Measurements from ENCODE around the gene CD2AP. TPM values are rescaled to one million over a fixed set of nuclear protein-coding genes. Genes with fewer than 3 reads are reported as not detected.

Gene CD2AP
- total RNA-seq, 1 donor from 2014 or later: 27.5 TPM

- intact Hi-C loops (cut with DNase I): no loop called here
- ATAC-seq (no peak), DNase-seq (ENCODE audit: low spot score) (no peak)
Measured at GRCh38 chr6:47485491-47486135, 8.0 kb downstream of the CD2AP start.

DNA sequence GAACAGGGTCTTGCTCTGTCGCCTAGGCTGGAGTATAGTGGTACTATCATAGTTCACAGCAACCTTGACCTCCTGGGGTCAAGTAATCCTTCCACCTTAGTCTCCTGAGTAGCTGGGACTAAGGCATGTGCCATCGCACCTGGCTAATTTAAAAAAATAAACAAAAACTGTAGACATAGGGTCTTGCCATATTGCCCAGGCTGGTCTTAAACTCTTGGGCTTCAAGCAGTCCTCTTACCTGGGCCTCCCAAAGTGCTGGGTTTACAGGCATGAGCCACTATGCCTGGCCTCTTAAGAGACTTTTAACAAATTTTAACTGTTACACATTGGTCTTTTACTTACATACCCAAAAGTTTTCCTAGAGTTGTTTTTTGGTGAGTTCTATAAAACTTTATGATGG lies 12.4 kb downstream of the CD2AP start:
- intact Hi-C loops (cut with DNase I): no loop called here
- no peak for ATAC-seq

DNA sequence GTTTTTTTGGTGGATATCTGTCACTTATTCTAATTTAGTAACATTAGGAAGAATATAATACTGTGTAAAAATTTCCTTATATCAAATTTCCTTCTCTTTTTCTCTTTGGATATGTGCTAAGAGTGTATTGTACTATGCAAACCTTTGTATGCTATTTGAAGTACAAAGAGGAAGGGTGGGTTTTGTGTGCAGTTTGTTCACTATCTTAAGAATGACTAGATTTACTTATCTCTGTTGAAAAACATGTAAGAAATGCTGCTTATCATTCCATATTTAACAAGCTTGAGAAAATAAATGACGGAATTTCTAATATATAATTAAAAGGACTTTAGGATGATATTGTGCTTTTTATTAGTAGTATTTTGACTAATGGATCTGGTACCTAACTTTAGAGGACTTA lies 13.1 kb downstream of the CD2AP start:
- no peak for DNase-seq (ENCODE audit: low spot score)
- no peak for ATAC-seq
- intact Hi-C loops (cut with DNase I): no loop called here

More for the DNA sequence above, 12.4 kb downstream of the CD2AP start:
- no peak for DNase-seq (ENCODE audit: low spot score)

- DNase-seq (ENCODE audit: low spot score): no peak
- ATAC-seq: no peak
- intact Hi-C loops (cut with DNase I): no loop called here
Measured at GRCh38 chr6:47492355-47492754, 14.8 kb downstream of the CD2AP start.

DNA sequence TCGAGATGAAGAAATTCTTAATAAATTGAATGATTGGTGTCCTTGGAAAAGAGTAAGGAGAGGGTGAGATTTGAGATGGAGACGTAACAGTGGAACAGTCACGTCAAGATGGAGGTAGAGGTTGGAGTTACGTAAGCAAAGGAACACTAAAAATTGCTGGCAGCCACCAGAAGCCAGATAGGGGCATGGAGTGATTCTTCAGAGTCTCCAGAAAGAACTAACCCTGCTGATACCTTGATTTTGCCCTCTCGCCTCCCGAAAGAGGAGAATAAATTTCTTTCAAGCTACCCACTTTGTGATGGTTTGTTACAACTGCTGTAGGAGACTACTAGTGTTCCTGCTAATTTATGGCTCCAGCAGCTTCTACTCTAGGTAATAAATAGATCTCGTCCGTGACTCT lies 17.6 kb downstream of the CD2AP start:
- ATAC-seq (no peak), DNase-seq (ENCODE audit: low spot score) (no peak)
- intact Hi-C loops (cut with DNase I): no loop called here

GRCh38 chr6:47495954-47496545 lies 18.5 kb downstream of the CD2AP start:
- no peak for ATAC-seq
- no peak for DNase-seq (ENCODE audit: low spot score)
- intact Hi-C loops (cut with DNase I): no loop called here

- intact Hi-C loops (cut with DNase I): no loop called here
Measured at GRCh38 chr6:47496935-47497579, 19.5 kb downstream of the CD2AP start.

DNA sequence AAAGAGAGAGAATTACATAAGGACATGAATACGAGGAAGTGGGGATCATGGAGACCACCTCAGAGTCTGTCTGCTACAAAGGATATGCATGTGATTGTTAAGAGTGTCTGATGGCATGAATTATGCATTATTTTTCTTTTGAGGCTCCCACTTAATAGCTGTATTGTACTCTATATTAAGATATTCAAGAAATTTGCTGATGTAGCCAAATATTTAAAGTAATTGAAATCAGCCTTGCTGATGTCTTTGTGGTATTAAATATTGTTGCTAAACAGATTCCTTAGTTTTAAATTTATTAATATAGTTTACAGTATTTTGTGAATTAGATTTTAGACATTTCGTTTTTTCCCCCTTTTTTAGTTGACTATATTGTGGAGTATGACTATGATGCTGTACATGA lies 25.3 kb downstream of the CD2AP start:
- DNase-seq (ENCODE audit: low spot score): no peak
- intact Hi-C loops (cut with DNase I): no loop called here
- no peak for ATAC-seq

More at GRCh38 chr6:47496935-47497579, 19.5 kb downstream of the CD2AP start:
- no peak for ATAC-seq
- DNase-seq (ENCODE audit: low spot score): no peak

DNA sequence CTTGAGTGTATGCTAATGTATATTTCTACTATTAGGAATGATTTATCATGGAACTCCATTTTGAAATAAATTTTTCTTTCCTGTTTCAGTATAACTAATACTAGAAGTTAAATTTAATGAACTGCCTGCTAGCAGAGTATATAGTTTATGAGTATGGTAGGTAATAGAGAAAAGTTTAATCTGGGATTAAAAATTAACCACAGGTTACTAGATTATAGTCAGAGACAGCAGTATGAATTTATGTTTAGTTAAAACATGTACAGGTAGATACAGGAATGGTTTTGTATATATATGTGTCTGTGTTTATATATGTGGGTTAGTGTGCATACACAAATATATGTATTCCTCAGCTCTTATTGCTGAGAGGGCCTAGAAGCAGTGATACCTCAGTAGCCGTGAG lies 32.3 kb downstream of the CD2AP start:
- DNase-seq (ENCODE audit: low spot score) (no peak), ATAC-seq (no peak)
- intact Hi-C loops (cut with DNase I): no loop called here

- ATAC-seq: no peak
Measured at GRCh38 chr6:47512872-47513271, 35.3 kb downstream of the CD2AP start.

DNA sequence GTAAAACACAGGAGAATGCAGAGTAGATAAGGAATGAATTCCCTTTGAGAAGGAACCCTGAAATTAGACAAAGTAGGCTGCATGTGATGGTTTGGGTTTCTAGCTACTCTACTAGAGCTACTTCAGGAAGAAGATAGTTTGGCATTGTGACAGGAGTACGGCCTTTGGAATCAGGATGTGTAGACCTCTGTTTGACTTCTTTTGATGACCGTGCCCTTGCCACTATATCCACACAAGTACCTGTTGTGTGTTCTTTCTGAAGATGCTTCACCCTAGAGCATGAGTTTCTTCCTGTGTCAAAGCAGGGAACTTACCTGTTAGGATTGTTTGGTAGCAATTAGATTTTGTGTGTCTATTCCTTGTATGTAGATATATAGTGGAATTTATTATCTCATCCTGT lies 41.7 kb downstream of the CD2AP start:
- DNase-seq (ENCODE audit: low spot score) (no peak), ATAC-seq (no peak)
- intact Hi-C loops (cut with DNase I): no loop called here

More at GRCh38 chr6:47512872-47513271, 35.3 kb downstream of the CD2AP start:
- intact Hi-C loops (cut with DNase I): no loop called here
- no peak for DNase-seq (ENCODE audit: low spot score)

- intact Hi-C loops (cut with DNase I): no loop called here
- no peak for DNase-seq (ENCODE audit: low spot score)
- no peak for ATAC-seq
Measured at GRCh38 chr6:47520282-47520681, 42.7 kb downstream of the CD2AP start.

GRCh38 chr6:47521961-47522360 lies 44.4 kb downstream of the CD2AP start:
- no peak for ATAC-seq
- intact Hi-C loops (cut with DNase I): no loop called here
- DNase-seq (ENCODE audit: low spot score): no peak

DNA sequence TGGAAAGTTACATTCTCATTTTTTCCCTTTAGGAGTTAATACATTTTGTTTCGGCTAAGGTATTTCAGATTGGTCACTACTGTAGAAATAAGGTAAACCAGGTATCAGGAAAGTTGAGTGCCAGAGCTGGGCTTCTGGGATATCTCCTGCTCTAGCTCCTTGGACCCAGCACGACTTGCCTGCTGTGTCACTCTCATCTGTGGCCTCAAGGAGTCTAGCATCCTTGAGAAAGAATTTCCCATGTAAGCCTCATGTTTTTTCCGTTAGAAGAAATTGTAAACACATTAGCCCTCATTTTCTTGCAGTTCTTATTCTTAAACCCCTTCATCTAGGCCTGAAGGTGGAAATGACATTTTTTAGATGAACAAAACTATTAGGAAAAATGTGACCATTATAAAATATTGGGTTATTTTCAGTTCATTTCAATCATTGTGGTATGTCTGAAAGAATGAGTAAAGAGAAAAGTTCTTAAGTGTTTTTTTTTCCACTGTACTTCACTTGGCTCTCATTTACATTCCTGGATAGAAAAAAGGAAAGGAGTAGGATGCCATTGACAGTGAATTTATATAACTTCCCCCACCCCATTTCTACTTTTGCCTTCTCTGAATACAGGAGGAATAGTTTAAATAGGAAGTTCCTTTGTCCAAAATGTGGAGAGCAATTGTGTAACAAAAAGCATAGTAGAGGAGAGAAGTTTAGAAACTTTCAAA lies 46.7 kb downstream of the CD2AP start:
- intact Hi-C loops (cut with DNase I): no loop called here
- DNase-seq (ENCODE audit: low spot score) (no peak), ATAC-seq (no peak)

DNA sequence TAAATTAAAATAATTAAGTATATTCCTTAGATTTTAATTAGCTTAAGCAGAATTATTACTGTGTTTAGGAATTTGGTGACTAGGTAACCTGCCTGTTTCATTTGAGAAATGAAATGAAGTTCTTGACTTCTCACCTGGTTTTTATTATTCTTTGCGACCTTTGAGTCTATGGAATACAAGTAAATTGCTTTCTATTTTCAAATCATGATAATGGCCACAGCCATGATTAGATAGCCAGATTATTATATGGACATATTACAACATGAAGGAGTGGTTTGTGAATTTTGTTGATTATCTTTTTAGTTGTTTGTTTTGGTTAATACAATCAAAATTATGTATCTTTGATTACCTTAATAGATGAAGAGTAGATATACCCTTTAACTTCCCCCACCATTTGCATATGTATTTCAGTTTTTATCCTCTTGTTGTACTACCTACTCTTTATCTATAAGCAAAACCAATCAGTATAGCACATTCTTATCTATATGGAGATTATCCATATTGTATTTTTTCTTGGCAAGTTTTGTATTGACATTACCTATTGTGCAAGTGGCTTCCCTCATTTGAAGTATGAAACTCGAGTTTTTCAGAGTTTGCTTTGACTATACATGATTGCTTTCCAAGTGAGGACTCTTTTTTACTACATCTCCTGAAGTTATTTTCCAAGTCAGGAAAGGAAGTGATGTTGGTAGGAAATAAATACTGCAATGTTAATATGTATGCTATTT lies 47.9 kb downstream of the CD2AP start:
- intact Hi-C loops (cut with DNase I): no loop called here
- DNase-seq (ENCODE audit: low spot score) (no peak), ATAC-seq (no peak)

DNA sequence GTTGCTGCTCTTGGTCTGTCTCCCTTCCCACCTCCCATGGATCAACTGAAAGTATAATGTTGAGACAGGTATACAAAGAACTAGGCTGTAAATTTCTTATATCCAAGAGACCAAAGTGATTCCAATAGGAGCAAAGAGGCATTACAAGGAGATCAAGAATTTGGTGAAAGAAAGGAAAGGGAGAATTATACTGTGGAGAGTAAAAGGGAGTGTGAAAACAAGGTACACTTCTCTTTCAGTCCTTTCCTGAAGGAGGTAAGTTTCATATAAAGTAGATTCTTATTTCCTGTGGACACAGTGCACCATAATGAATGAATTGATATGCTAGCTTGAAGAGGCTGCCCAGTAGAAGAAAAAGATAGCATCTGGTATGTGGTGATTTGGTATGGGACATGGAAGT lies 49.7 kb downstream of the CD2AP start:
- DNase-seq (ENCODE audit: low spot score): no peak
- no peak for ATAC-seq
- intact Hi-C loops (cut with DNase I): no loop called here

DNA sequence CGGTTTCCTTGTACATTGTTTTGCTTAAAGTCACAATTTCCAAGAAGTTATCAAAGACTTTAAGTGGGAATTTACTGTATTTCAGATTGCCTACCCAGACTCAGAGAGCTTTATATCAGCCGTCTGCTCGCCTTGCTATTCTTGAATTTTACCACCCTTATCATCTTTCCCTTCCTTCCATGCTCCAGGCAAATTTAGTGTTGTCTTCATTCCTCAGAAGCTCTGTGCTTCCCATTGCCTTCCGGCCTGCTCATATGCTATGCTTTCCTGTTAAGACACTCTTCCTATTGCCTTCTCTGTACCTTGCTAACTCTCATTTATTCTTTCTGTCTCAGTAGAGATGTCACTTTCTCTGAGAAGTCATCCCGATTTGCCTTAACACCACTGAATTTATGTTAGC lies 52.1 kb downstream of the CD2AP start:
- ATAC-seq (no peak), DNase-seq (ENCODE audit: low spot score) (no peak)
- intact Hi-C loops (cut with DNase I): no loop called here

DNA sequence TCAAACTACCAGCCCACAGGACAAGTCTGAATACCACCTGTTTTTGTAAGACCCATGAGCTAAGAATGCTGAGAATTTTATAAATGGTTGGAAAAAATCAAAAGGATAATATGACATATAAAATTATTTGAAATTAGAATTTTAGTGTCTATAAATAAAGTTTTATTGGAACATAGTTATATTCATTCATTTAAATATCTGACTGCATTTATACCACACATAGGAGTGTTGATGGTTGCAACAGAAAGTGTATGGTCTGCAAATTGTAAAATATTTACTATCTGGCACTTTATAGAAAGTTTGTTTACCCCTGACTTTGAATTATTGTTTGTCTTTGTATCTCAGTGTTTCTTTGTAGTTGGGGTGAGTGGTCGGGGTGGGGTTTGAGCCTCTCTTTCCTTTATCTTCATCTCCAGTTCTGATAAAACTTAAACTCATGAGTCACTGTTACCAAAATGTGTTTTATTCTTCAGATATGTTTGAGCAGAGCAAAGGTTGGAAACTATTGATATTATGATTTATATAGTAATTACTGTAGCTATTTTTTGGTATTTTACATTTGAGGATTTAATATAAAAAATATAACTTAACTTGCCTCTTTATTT lies 55.5 kb downstream of the CD2AP start:
- intact Hi-C loops (cut with DNase I): no loop called here
- DNase-seq (ENCODE audit: low spot score): no peak
- no peak for ATAC-seq

DNA sequence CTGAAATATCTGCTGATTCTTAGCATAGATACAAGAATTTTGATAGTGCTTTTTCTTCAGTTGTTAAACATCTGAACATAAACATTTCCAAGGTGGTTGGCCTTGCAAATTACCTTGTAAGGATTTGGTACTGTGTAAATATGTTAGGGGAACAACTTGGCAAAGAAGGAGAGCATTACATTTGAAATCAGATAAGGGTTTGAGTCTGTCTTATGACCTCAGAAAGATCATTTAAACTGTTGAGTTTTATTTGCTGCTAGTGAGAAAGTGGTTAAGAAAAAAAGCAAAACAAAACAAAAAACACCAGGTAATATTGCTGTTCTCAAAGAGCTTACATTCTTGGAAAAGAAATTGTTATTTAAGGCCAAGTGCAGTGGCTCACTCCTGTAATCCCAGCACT lies 56.5 kb downstream of the CD2AP start:
- ATAC-seq (no peak), DNase-seq (ENCODE audit: low spot score) (no peak)
- intact Hi-C loops (cut with DNase I): no loop called here

All from sciatic nerve (tissue), 2 donors.